Esophagus (tissue), 2 donors: ENCODE measurements around the gene L3MBTL4. TPM values are rescaled to one million over a fixed set of nuclear protein-coding genes. Genes with fewer than 3 reads are reported as not detected.
"Not testable (repeated sequence)": the region's sequence is repeated elsewhere in the genome, so short reads cannot be mapped to it uniquely, and the experiment has no call there.

Source experiments
- H3K27ac ChIP-seq, 2 donors: one replicate each; pipeline ENCODE4 v1.5.1; 2013; ENCODE audit warnings: low read depth in 2 of 2, mild to moderate bottlenecking in 2 of 2, inconsistent platforms in 1 of 2, low read length in 1 of 2, moderate library complexity in 1 of 2
- H3K27me3 ChIP-seq, 2 donors: one replicate each; pipeline ENCODE4 v1.6.1; 2013; ENCODE audit warnings: low read length in 2 of 2, control low read depth in 1 of 2, mild to moderate bottlenecking in 1 of 2; ENCODE audit not compliant: insufficient read depth in 2 of 2, control insufficient read depth in 1 of 2
- H3K36me3 ChIP-seq, 2 donors: one replicate each; pipeline ENCODE4 v1.6.1; 2013; ENCODE audit warnings: low read length in 1 of 2; ENCODE audit not compliant: control insufficient read depth in 2 of 2, insufficient read depth in 2 of 2
- H3K4me1 ChIP-seq, 2 donors: one replicate each; pipeline ENCODE4 v1.6.1; 2013; ENCODE audit warnings: low read length in 1 of 2; ENCODE audit not compliant: control insufficient read depth in 2 of 2, insufficient read depth in 2 of 2
- H3K4me3 ChIP-seq, 2 donors: one replicate each; pipeline ENCODE4 v1.5.1; 2013; ENCODE audit warnings: low read length in 2 of 2, mild to moderate bottlenecking in 2 of 2, low read depth in 1 of 2, moderate library complexity in 1 of 2
- H3K9me3 ChIP-seq, 2 donors: one replicate each; pipeline ENCODE4 v1.6.1; 2013; ENCODE audit warnings: mild to moderate bottlenecking in 2 of 2, low read depth in 1 of 2, low read length in 1 of 2, moderate library complexity in 1 of 2; ENCODE audit not compliant: control insufficient read depth in 2 of 2, insufficient read depth in 1 of 2
- WGBS, 2 donors: extraction: QIAGEN DNeasy Blood & Tissue Kit; methylation state at CpG; one replicate each; pipeline ENCODE4 v1.1.7; 2013; 5-methylcytosine and 5-hydroxymethylcytosine counted together
- polyA plus RNA-seq, 2 donors: library from polyadenylated mRNA; stranded (reverse); fragments of 200-250 nt; gene quantifications; one replicate each; pipeline ENCODE4 v1.2.3, GENCODE V29; 2013
- donor health status: healthy with polysubstance abuse.
- donor health status: Bipolar disorder and iron deficiency.

Gene L3MBTL4
- polyA plus RNA-seq, 2 donors, result 1.8 to 2.0 TPM

DNA sequence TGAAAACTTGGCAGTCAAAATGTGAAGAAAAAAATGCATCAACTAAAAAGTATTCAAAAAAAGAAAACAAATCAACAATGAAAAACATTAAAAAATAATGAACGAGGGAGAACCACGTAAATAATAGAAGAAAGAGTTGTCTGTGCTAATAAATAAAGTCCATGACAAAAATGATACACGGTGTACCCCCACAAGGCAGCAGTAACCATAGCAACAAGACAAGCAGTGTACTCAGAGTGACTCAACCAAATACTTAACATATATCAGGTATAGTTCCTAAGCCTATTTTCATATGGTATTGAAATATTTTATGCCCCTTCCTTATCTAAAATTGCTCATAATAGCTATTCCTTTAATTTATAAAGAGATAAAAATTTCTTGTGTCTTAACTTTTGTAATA lies 357.1 kb downstream of the L3MBTL4 start:
- Histone ChIP-seq H3K9me3 (no peaks in the 10 kb centered on the region), H3K27ac (no peak overlapping the region), H3K4me3 (no peak overlapping the region), H3K4me1 (no peaks in the 10 kb centered on the region), H3K27me3 (no peaks in the 10 kb centered on the region), H3K36me3 (no peaks in the 10 kb centered on the region)
- 64 to 69% methylated on average over 3 of the region's 3 CpGs for WGBS, 2 donors

DNA sequence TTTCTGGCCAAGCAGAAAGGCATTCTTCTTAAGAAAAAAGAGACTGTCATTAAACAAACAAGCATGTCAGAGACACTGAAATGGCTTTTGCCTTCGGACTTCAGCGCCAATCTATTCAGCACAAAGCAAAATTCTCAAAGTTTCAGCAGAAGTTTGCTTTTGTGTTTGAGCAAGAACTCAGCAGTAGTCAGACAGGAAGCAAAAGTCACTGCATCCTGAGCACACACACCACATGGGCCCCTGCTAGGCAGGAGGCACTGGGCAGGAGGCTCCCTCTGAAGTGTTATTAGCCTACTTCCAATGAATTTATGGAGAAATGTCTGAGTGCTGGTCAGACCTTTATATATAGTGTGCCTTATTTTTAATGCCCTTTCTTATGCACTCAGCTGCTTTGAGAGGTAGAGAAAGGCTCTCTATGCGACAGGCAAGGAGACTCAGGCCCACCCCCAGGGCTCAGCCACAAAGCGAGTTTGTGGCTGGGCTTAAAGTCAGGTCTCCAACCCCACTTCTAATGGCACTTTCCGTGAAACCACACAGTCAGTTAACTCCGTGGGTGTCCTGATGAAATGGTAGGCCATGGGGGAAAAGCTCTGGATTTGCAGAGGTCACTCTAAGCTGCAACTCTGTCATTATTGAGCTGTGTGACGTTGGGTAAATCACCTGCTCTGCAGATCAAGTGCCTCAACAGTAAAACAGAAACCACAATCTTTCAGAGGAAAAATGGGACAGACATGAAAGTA lies 358.4 kb downstream of the L3MBTL4 start:
- Histone ChIP-seq H3K27me3 (no peaks in the 10 kb centered on the region), H3K36me3 (no peaks in the 10 kb centered on the region), H3K27ac (no peak overlapping the region), H3K4me1 (no peaks in the 10 kb centered on the region), H3K4me3 (no peak overlapping the region), H3K9me3 (no peaks in the 10 kb centered on the region)
- WGBS, 2 donors, result 58 to 75% methylated on average over 7 of the region's 7 CpGs

GRCh38 chr18:6055711-6056110 lies 359.0 kb downstream of the L3MBTL4 start:
- WGBS, 2 donors, result 70 to 74% methylated on average over 5 of the region's 5 CpGs
- Histone ChIP-seq H3K27ac (no peak overlapping the region), H3K4me1 (no peaks in the 10 kb centered on the region), H3K36me3 (no peaks in the 10 kb centered on the region), H3K9me3 (no peaks in the 10 kb centered on the region), H3K27me3 (no peaks in the 10 kb centered on the region), H3K4me3 (no peak overlapping the region)

DNA sequence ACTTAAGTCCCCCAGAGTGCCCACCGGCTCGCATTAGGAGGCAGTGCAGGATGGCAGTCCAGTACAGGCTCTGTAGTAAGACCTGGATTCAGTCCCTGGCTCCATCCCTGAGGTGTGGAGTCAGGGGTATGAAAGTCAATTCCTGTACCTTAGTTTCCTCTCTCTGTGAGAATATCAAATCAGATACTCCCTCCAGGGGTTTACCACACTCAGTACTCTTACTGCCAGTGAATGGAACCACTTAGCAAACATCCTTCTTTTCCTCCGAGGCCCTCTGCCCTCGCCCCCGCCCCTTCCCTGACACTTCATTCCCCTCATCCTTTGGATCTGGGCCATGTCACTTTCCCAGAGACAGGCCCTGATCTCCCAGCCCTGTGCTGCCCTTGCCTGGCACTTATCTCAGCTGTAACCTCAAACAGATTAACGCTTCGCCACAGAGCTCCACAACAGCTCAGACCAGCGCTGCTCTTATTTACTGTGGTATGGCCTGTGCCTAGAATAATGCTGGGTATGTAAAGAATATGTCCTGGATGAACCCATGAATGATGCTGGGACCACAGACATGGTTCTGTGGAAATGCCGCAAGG lies 360.4 kb downstream of the L3MBTL4 start:
- Histone ChIP-seq H3K4me3 (no peak overlapping the region), H3K9me3 (no peaks in the 10 kb centered on the region), H3K4me1 (no peaks in the 10 kb centered on the region), H3K27me3 (no peaks in the 10 kb centered on the region), H3K36me3 (no peaks in the 10 kb centered on the region), H3K27ac (no peak overlapping the region)
- 88 to 89% methylated on average over 9 of the region's 9 CpGs for WGBS, 2 donors

DNA sequence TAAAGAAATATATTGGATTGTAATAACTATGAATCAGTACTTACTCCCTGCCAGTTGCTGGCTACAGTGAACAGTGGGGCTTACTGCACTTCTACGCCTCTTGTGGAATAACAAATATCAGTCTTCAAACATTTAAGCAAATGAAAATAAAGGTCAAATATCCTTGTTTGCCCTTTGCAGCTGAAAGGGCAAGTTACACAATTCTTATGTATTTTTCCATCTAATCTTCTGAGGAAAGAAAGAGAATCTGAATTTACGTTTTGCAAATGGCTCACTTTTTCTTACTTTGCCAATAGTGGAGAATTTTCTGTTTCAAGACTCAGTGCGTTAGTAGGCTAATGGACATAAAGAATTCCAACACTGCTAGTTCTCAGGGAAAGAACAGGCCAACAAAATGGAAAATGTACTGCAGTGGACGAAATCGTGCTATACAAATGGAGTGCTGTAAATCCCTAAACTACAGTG lies 362.2 kb downstream of the L3MBTL4 start:
- H3K36me3 ChIP-seq, result no peaks in the 10 kb centered on the region
- no peaks in the 10 kb centered on the region for H3K4me1 ChIP-seq
- H3K9me3 ChIP-seq, result no peaks in the 10 kb centered on the region
- no peak overlapping the region for H3K4me3 ChIP-seq
- H3K27ac ChIP-seq, result no peak overlapping the region
- no peaks in the 10 kb centered on the region for H3K27me3 ChIP-seq
- WGBS, 2 donors, result 72 to 77% methylated on average over 5 of the region's 5 CpGs

DNA sequence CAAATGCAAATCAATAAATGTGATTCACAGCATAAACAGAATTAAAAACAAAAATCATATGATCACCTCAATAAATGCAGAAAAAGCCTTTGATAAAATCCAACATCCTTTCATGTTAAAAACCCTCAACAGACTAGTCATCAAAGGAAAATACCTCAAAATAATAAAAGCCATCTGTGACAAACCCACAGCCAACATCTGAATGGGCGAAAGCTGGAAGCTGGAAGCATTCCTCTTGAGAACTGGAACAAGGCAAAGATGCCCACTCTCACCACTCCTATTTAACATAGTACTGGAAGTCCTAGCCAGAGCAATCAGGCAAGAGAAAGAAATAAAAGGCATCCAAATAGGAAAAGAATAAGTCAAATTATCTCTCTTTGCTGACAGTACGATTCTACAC lies 367.1 kb downstream of the L3MBTL4 start:
- H3K4me1 ChIP-seq, H3K36me3 ChIP-seq, H3K4me3 ChIP-seq, H3K9me3 ChIP-seq, H3K27me3 ChIP-seq, H3K27ac ChIP-seq: not testable (repeated sequence)
- WGBS, 2 donors, result 85 to 93% methylated on average over 2 of the region's 2 CpGs

DNA sequence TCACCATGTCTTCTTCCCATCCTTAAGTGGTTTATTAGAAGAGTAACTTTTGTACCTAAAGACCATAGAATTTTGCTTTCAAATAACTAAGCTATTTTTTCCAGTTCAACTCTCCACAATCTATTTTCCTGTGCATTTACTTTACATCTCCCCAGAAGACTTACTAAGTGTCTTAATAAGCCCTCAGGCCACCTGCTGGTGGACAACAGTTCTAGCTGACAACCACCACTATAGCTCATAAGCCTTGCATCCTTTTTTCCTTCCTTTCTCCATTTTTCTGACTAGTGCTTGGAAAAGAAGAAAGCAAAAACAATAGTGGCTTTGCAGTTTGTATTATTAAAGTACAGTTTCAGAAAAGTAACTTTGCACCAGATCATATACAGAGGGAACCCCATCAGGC lies 369.9 kb downstream of the L3MBTL4 start:
- Histone ChIP-seq H3K4me1 (no peaks in the 10 kb centered on the region), H3K27me3 (no peaks in the 10 kb centered on the region), H3K27ac (no peak overlapping the region), H3K36me3 (no peaks in the 10 kb centered on the region), H3K9me3 (no peaks in the 10 kb centered on the region), H3K4me3 (no peak overlapping the region)

DNA sequence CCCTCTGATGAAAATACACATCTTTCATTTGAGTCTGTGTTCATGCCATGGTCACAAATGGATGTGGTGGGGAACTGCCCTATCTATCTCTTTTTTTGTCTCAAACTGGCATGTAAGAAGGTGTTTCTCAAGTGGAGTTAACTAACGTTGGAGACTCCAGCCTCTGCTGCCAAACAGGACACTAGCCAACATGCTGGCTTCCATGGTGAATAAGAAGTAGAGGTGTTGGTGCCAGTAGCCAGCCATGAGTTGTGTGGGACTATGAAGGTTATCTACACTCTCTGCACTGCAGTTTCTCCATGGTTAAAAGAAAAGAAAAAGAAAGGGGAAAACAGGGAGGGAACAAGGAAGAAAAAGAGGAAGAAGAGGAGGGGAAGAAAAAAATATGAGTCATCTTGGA lies 370.4 kb downstream of the L3MBTL4 start:
- WGBS, 2 donors, result 52 to 55% methylated on average over 1 of the region's 1 CpG

GRCh38 chr18:6039055-6039454 lies 375.7 kb downstream of the L3MBTL4 start:
- WGBS, 2 donors, result 85 to 87% methylated on average over 2 of the region's 2 CpGs

More for the DNA sequence above, 370.4 kb downstream of the L3MBTL4 start:
- H3K4me1 ChIP-seq, result no peaks in the 10 kb centered on the region
- no peaks in the 10 kb centered on the region for H3K36me3 ChIP-seq
- H3K27ac ChIP-seq, result no peak overlapping the region
- H3K4me3 ChIP-seq, result no peak overlapping the region
- no peaks in the 10 kb centered on the region for H3K27me3 ChIP-seq
- no peaks in the 10 kb centered on the region for H3K9me3 ChIP-seq

GRCh38 chr18:6031442-6031841 lies 383.3 kb downstream of the L3MBTL4 start:
- WGBS, 2 donors, result 79 to 84% methylated on average over 2 of the region's 2 CpGs
- H3K27ac ChIP-seq, result no peak overlapping the region
- no peaks in the 10 kb centered on the region for H3K36me3 ChIP-seq
- H3K4me3 ChIP-seq, result no peak overlapping the region
- H3K9me3 ChIP-seq, result no peaks in the 10 kb centered on the region
- no peaks in the 10 kb centered on the region for H3K4me1 ChIP-seq
- H3K27me3 ChIP-seq, result no peaks in the 10 kb centered on the region

More at GRCh38 chr18:6039055-6039454, 375.7 kb downstream of the L3MBTL4 start:
- no peaks in the 10 kb centered on the region for H3K36me3 ChIP-seq
- no peak overlapping the region for H3K27ac ChIP-seq
- no peaks in the 10 kb centered on the region for H3K4me1 ChIP-seq
- H3K9me3 ChIP-seq, result no peaks in the 10 kb centered on the region
- no peaks in the 10 kb centered on the region for H3K27me3 ChIP-seq
- H3K4me3 ChIP-seq, result no peak overlapping the region
